ENCODE measurements around the gene AQP12B.

DNA sequence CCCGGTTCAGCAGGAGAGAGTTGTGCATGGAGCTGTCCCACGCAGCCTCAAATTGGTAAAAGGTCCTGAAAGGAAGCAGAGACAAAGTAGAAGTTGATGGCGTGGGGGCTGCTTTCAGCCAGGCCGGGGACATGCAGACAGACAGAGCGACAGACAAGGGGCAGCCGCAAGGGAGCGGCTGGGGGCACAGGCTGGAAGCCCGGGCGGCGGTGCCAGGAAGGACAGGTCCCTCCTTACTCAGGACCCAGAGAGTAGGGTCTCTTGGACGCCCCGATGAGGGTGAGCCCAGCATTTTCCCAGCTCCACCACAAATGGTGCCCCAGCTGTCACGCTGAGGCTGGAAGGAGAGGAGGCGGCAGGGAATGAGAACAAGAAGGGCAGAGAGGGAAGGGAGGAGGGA lies 44.2 kb upstream of the AQP12B start:
- TF ChIP-seq POLR2A (IDR thresholded peaks at IDR 0.05; ENCODE audit: low read length) (no peak), GATA1 (IDR thresholded peaks at IDR 0.05; ENCODE audit: low read depth, low read length) (no peak)
